Fibroblast of villous mesenchyme (primary cell): ENCODE measurements around the gene COG7. TPM values are rescaled to one million over a fixed set of nuclear protein-coding genes. Genes with fewer than 3 reads are reported as not detected.

Experiments used
- DNase-seq: peaks from one replicate; pipeline ENCODE4 v3.0.0-alpha.2; 2010; ENCODE audit warnings: low read depth
- H3K4me3 ChIP-seq: 2 replicates; pipeline ENCODE4 v1.5.1; 2011; ENCODE audit warnings: low read depth, mild to moderate bottlenecking, low read length
- total RNA-seq: library from RNA; depleted of rRNA; stranded (reverse); fragments of >200 nt; gene quantifications from 2 replicates; pipeline ENCODE4 v1.2.3, GENCODE V29; 2012
- TF ChIP-seq, protein P1 (sequence below): IDR thresholded peaks from 2 replicates; pipeline ENCODE4 v1.5.1; 2012; ENCODE audit warnings: low read depth, mild to moderate bottlenecking, low read length; ENCODE audit not compliant: insufficient read depth

The COG7 gene
- total RNA-seq, 1 donor: 29.4 TPM

DNA sequence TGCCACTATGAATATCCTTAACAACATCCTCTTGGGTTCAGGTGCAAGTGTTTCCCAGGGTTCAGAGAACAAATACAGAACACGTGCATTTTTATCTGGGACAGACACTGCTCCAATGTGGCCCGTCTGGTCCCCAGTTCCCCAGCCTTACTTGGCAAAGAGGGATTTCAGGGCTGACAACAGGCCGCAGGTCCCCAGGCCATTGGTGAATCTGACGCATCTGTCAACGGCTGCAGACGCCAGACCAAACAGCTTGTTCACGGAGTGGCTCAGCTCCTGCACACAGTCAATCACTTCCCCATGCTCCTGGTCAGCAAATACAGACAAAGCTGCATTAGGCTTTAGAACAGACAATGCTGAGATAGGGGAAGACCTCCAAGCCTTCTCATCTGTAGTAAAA is 36.2 kb downstream of the COG7 start:
- TF ChIP-seq, protein P1, sequence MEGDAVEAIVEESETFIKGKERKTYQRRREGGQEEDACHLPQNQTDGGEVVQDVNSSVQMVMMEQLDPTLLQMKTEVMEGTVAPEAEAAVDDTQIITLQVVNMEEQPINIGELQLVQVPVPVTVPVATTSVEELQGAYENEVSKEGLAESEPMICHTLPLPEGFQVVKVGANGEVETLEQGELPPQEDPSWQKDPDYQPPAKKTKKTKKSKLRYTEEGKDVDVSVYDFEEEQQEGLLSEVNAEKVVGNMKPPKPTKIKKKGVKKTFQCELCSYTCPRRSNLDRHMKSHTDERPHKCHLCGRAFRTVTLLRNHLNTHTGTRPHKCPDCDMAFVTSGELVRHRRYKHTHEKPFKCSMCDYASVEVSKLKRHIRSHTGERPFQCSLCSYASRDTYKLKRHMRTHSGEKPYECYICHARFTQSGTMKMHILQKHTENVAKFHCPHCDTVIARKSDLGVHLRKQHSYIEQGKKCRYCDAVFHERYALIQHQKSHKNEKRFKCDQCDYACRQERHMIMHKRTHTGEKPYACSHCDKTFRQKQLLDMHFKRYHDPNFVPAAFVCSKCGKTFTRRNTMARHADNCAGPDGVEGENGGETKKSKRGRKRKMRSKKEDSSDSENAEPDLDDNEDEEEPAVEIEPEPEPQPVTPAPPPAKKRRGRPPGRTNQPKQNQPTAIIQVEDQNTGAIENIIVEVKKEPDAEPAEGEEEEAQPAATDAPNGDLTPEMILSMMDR: no peak
- no peak overlapping the region for H3K4me3 ChIP-seq
- DNase-seq: no peak

DNA sequence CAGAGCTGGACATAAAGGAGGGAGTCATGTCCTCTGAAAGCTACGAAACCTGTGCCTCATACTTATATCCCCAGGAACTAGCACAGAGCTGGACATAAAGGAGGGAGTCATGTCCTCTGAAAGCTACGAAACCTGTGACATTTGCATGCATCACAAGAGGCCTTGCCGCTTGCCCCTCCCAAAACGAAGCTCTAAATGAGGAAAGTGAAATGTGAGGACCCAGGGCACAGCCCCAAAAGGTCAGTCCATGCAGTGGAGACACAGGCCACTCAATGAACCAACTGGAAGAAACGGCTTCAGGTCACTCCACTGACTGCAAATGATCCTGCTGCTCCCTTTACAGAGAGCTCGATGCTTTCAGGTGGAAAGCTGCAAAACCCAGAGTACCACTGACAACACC is 38.3 kb downstream of the COG7 start:
- H3K4me3 ChIP-seq: no peak overlapping the region
- TF ChIP-seq, protein P1: no peak
- DNase-seq: no peak

DNA sequence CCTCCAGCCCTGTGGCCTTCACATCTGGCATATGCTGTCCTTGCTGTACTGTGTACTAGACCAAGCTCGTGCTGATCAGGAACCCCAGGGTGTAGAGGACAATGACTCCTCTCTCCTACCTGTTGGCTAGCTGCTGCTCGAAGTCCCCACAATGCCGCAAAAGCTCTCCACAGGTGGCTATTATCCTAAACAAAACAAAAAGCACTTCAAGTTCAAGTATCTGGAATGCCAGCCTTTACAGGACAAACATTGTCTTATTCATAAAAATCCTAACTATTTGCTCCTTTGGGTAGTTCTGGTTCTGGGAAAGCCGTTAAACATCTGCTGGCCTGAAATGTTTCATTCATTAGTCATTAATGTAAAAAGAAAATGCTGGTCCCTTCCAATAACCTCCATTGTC is 42.8 kb downstream of the COG7 start:
- TF ChIP-seq, protein P1: no peak
- no peak for DNase-seq
- no peak overlapping the region for H3K4me3 ChIP-seq

DNA sequence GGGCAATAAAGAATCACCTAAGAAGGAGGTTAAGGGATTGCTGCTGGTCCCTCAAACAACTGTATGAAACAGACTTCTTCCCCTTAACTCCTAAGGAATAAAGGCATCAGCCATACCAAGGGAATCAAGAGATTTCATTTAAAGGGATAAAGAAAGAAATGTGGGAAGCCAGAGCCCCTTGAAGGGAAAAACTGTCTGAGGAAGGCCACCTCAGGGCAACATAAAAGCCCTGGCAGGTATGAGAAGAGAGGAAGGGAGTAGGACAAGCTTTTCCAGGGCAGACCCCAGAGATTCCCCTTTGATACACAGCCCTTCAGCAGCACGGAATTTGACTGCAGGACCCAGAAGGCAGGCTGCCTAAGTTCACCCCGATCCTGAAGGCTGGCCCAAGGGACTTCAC is 43.5 kb downstream of the COG7 start:
- TF ChIP-seq, protein P1: no peak
- H3K4me3 ChIP-seq: no peak overlapping the region
- no peak for DNase-seq

DNA sequence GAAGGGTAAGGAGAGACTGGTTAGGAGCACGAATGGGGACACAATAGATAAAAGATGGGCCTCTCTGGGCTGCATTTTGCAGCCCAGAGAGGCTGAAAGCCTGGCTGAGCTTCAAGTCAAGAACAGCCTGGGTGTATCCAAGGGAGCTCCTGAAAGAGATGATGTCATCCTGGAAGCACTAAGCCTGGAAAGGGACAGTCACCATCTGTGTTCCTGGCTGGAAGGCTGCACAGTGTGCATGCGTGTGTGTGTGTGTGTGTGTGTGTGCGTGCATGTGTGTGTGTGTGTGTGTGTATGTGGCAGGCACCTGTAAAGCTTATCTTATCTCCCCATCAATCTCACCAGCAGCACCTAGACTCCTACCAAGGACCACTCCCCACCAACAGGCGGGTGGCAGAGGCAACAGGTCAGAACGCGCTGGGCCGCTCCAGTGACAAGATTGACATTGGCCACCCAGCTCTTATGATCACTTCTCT is 44.1 kb downstream of the COG7 start:
- DNase-seq: peak; percentile 48
- H3K4me3 ChIP-seq: no peak overlapping the region
- TF ChIP-seq, protein P1: no peak

DNA sequence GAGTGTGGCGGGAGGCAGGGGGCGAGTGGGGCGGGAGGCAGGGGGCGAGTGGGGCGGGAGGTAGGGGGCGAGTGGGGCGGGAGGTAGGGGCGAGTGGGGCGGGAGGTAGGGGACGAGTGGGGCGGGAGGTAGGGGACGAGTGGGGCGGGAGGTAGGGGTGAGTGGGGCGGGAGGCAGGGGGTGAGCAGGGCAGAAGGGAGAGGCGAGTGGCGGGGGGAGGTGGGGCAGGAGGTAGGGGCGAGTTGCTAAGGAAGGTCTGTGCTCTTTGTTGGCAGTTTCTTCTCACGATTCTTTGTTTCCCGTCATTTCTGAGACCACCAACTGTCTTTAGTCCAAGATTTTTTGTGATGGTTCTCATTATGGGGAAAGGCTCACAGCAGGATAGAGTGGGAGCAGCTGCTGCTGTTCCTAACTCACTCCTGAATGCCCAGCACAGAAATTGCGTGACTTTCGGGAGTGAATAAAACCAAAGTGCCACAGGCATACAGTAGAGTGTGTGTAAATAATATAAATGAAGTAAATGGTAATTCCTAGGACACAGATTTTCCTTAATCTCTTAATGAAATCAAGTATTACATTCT is 44.7 kb downstream of the COG7 start:
- DNase-seq: no peak
- TF ChIP-seq, protein P1: no peak
- no peak overlapping the region for H3K4me3 ChIP-seq
